Measurements from ENCODE around the gene RENBP. TPM values are rescaled to one million over a fixed set of nuclear protein-coding genes. Genes with fewer than 3 reads are reported as not detected.

Gene RENBP
- total RNA-seq, 2 experiments from 2014 or later, result 2.8 to 6.2 TPM

- TF ChIP-seq CTCF (conservative IDR thresholded peaks at IDR 0.05; ENCODE audit: low read length) (peak; percentile 9; the same call in 1 of the 2 replicates), EZH2phosphoT487 (IDR thresholded peaks at IDR 0.05; ENCODE audit: borderline replicate concordance, low read depth, low read length) (no peak)
- Histone ChIP-seq H3K36me3 (ENCODE audit: insufficient read depth, low read length) (peaks cover 55% of the 10 kb centered on the region), H3K4me3 (ENCODE audit: low read depth, low read length, poor library complexity, severe bottlenecking) (peak overlapping the region; percentile 78), H3K27ac (ENCODE audit: low read depth, low read length, poor library complexity, severe bottlenecking) (peak overlapping the region; percentile 89), H3K4me2 (ENCODE audit: low read length) (peak overlapping the region; percentile 100), H4K20me1 (ENCODE audit: insufficient read depth, low read length) (peaks cover 14% of the 10 kb centered on the region; the same call in 1 of the 2 replicates), H3K4me1 (ENCODE audit: insufficient read depth, low read length, poor library complexity, severe bottlenecking) (peaks cover 43% of the 10 kb centered on the region), H2AFZ (ENCODE audit: low read length) (no peak overlapping the region), H3K79me2 (ENCODE audit: insufficient read depth, low read depth, low read length) (peaks cover 71% of the 10 kb centered on the region), H3K9me2 (ENCODE audit: insufficient read depth, low read length) (no peaks in the 10 kb centered on the region), H3K9me3 (ENCODE audit: low read length) (no peaks in the 10 kb centered on the region)
- intact Hi-C loops (cut with micrococcal nuclease; ENCODE audit: unreplicated experiment), result loop anchor here (5.0 kb wide), 1 partner anchor 177 kb away; the partner anchor contains the start of genes IDH3G and SSR4
- peak; percentile 21 for DNase-seq (ENCODE audit: low spot score)
- ChIA-PET POLR2A (interaction anchor here (0.6 to 5.4 kb wide), 6 partner anchors 9 to 175 kb away, joined by 3 to 33 read pairs (median 3); partner anchors contain the start of genes ARHGAP4, IDH3G and SSR4), CTCF (ENCODE audit: unreplicated experiment) (interaction anchor here (0.9 to 1.4 kb wide), 2 partner anchors 42 to 44 kb away, joined by 3 read pairs; no protein-coding TSS in a partner anchor)
- no TSS peak for BruUV-seq (replicated peaks)
These were observed 24.9 kb upstream of the RENBP start for GRCh38 chrX:153969125-153969903.

DNA sequence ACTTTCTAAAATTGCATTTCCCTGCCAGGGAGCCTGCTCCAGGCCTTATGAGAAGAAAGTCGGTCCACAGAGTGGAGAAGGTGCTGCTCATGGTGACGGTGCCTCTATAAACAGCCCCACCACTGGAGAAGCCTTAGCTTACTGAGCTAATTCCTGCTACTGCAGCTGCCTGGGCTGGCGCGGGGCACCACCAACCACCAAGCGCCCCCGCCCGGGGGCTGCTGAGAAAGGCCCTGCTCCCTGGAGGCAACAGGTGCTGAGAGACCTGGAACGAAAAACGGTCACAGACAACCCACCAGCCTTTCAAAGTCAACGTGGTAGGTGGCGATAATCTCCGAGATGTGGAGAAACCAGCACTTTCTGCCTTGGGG, 24.3 kb upstream of the RENBP start:
- Histone ChIP-seq H4K20me1 (ENCODE audit: insufficient read depth, low read length) (peaks cover 14% of the 10 kb centered on the region; the same call in 1 of the 2 replicates), H2AFZ (ENCODE audit: low read length) (no peak overlapping the region), H3K4me2 (ENCODE audit: low read length) (peak overlapping the region; percentile 100), H3K4me1 (ENCODE audit: insufficient read depth, low read length, poor library complexity, severe bottlenecking) (peaks cover 37% of the 10 kb centered on the region), H3K4me3 (ENCODE audit: low read depth, low read length, poor library complexity, severe bottlenecking) (peak overlapping the region; percentile 78), H3K36me3 (ENCODE audit: insufficient read depth, low read length) (peaks cover 61% of the 10 kb centered on the region), H3K9me3 (ENCODE audit: low read length) (no peaks in the 10 kb centered on the region), H3K79me2 (ENCODE audit: insufficient read depth, low read depth, low read length) (peaks cover 76% of the 10 kb centered on the region), H3K9me2 (ENCODE audit: insufficient read depth, low read length) (no peaks in the 10 kb centered on the region), H3K27ac (ENCODE audit: low read depth, low read length, poor library complexity, severe bottlenecking) (peak overlapping the region; percentile 89)
- CTCF ChIA-PET (ENCODE audit: unreplicated experiment), result interaction anchor here (1.1 to 1.4 kb wide), 2 partner anchors 22 to 42 kb away, joined by 3 read pairs; no protein-coding TSS in a partner anchor
- TF ChIP-seq EZH2phosphoT487 (IDR thresholded peaks at IDR 0.05; ENCODE audit: borderline replicate concordance, low read depth, low read length) (no peak), CTCF (conservative IDR thresholded peaks at IDR 0.05; ENCODE audit: low read length) (peak; percentile 59; the same call in 1 of the 2 replicates)
- no TSS peak for BruUV-seq (replicated peaks)
- intact Hi-C loops (cut with micrococcal nuclease; ENCODE audit: unreplicated experiment), result loop anchor here (5.0 kb wide), 1 partner anchor 176 kb away; the partner anchor contains the start of genes IDH3G and SSR4
- DNase-seq (ENCODE audit: low spot score), result peak; percentile 82
- POLR2A ChIA-PET, result interaction anchor here (0.7 to 5.4 kb wide), 6 partner anchors 9 to 250 kb away, joined by 3 to 33 read pairs (median 3); partner anchors contain the start of gene ARHGAP4
